DMS 273 (cell line): ENCODE data around the gene ARVCF.

Experiments used
- DNase-seq: peaks from one replicate; lab custom pipeline; 2025; ENCODE audit not compliant: unreplicated experiment; lab: John Stamatoyannopoulos, UW

ARVCF gene

GRCh38 chr22:19987394-19988306 is 29.0 kb downstream of the ARVCF start:
- DNase-seq = no peak

GRCh38 chr22:19986410-19987341 is 29.9 kb downstream of the ARVCF start:
- DNase-seq = peak; percentile 74

- DNase-seq = no peak
Observed at GRCh38 chr22:19986011-19986409, 30.6 kb downstream of the ARVCF start.

- peak; percentile 38 for DNase-seq
Observed at GRCh38 chr22:19984851-19985811, 31.5 kb downstream of the ARVCF start.

GRCh38 chr22:19984201-19984753 is 32.3 kb downstream of the ARVCF start:
- DNase-seq = peak; percentile 73

GRCh38 chr22:19983741-19984140 is 32.9 kb downstream of the ARVCF start:
- DNase-seq = peak; percentile 47

- peak; percentile 19 for DNase-seq
Observed at GRCh38 chr22:19982991-19983578, 33.5 kb downstream of the ARVCF start.

- DNase-seq = no peak
Observed at GRCh38 chr22:19981961-19982920, 34.4 kb downstream of the ARVCF start.

GRCh38 chr22:19981171-19981960 is 35.3 kb downstream of the ARVCF start:
- no peak for DNase-seq

- no peak for DNase-seq
Observed at GRCh38 chr22:19980766-19981165, 35.9 kb downstream of the ARVCF start.

GRCh38 chr22:19979712-19980493 is 36.7 kb downstream of the ARVCF start:
- DNase-seq = no peak

- DNase-seq = no peak
Observed at GRCh38 chr22:19978748-19979147, 37.9 kb downstream of the ARVCF start.

GRCh38 chr22:19977296-19978243 is 39.1 kb downstream of the ARVCF start:
- no peak for DNase-seq

- no peak for DNase-seq
Observed at GRCh38 chr22:19976671-19977070, 40.0 kb downstream of the ARVCF start.

- no peak for DNase-seq
Observed at GRCh38 chr22:19975707-19976035, 41.0 kb downstream of the ARVCF start.
